ENCODE data around the gene UBE2J2. TPM values are rescaled to one million over a fixed set of nuclear protein-coding genes. Genes with fewer than 3 reads are reported as not detected.
"Not testable (repeated sequence)": the region's sequence is repeated elsewhere in the genome, so short reads cannot be mapped to it uniquely, and the experiment has no call there.

UBE2J2 gene
- total RNA-seq, 1 experiment from 2014 or later, result 49.6 TPM

GRCh38 chr1:1259540-1259939, 14.1 kb downstream of the UBE2J2 start:
- no peak for DNase-seq (ENCODE audit: extremely low read depth, low read depth)

- DNase-seq (ENCODE audit: extremely low read depth, low read depth), result no peak
Measured at GRCh38 chr1:1259119-1259488, 14.6 kb downstream of the UBE2J2 start.

- no peak for DNase-seq (ENCODE audit: extremely low read depth, low read depth)
Measured at GRCh38 chr1:1256956-1257871, 16.4 kb downstream of the UBE2J2 start.

GRCh38 chr1:1255611-1256010, 18.0 kb downstream of the UBE2J2 start:
- DNase-seq (ENCODE audit: extremely low read depth, low read depth), result no peak

- no peak for DNase-seq (ENCODE audit: extremely low read depth, low read depth)
Measured at GRCh38 chr1:1255078-1255477, 18.6 kb downstream of the UBE2J2 start.

- DNase-seq (ENCODE audit: extremely low read depth, low read depth), result no peak
Measured at GRCh38 chr1:1254667-1254998, 19.0 kb downstream of the UBE2J2 start.

- no peak for DNase-seq (ENCODE audit: extremely low read depth, low read depth)
Measured at GRCh38 chr1:1253972-1254666, 19.5 kb downstream of the UBE2J2 start.

- no peak for DNase-seq (ENCODE audit: extremely low read depth, low read depth)
Measured at GRCh38 chr1:1253314-1253713, 20.3 kb downstream of the UBE2J2 start.

GRCh38 chr1:1250786-1251284, 22.8 kb downstream of the UBE2J2 start:
- DNase-seq (ENCODE audit: extremely low read depth, low read depth), result no peak

- DNase-seq (ENCODE audit: extremely low read depth, low read depth), result not testable (repeated sequence)
Measured at GRCh38 chr1:1248009-1248913, 25.4 kb downstream of the UBE2J2 start.

- DNase-seq (ENCODE audit: extremely low read depth, low read depth), result no peak
Measured at GRCh38 chr1:1247341-1247913, 26.2 kb downstream of the UBE2J2 start.

GRCh38 chr1:1246577-1247340, 26.9 kb downstream of the UBE2J2 start, which contains the start of gene C1QTNF12:
TSS of gene C1QTNF12 (minus strand) at chr1:1246722. CDS start at chr1:1246690, 32 bp downstream.
- no peak for DNase-seq (ENCODE audit: extremely low read depth, low read depth)

GRCh38 chr1:1245817-1246576, 27.7 kb downstream of the UBE2J2 start:
- DNase-seq (ENCODE audit: extremely low read depth, low read depth), result no peak

GRCh38 chr1:1245178-1245816, 28.4 kb downstream of the UBE2J2 start:
- no peak for DNase-seq (ENCODE audit: extremely low read depth, low read depth)

- DNase-seq (ENCODE audit: extremely low read depth, low read depth), result no peak
Measured at GRCh38 chr1:1244192-1244811, 29.4 kb downstream of the UBE2J2 start.

- no peak for DNase-seq (ENCODE audit: extremely low read depth, low read depth)
Measured at GRCh38 chr1:1243807-1244191, 29.9 kb downstream of the UBE2J2 start.

- DNase-seq (ENCODE audit: extremely low read depth, low read depth), result no peak
Measured at GRCh38 chr1:1243266-1243660, 30.4 kb downstream of the UBE2J2 start.
